H1 (cell line): ENCODE measurements around the gene EXD3. TPM values are rescaled to one million over a fixed set of nuclear protein-coding genes. Genes with fewer than 3 reads are reported as not detected.

Experiments
- BRCA1 ChIP-seq: IDR thresholded peaks from 2 replicates; pipeline ENCODE4 v1.6.1; 2012; ENCODE audit warnings: low read depth, low read length, improper control_type of control experiment
- CHD7 ChIP-seq: fragments of 300-600 bp; sonication (generic); IDR thresholded peaks from 2 replicates; pipeline ENCODE4 v1.7.1; 2012; ENCODE audit warnings: low read length, moderate library complexity, mild to moderate bottlenecking, inconsistent platforms; ENCODE audit not compliant: insufficient replicate concordance
- KDM5A ChIP-seq: fragments of 200-600 bp; IDR thresholded peaks from 2 replicates; pipeline ENCODE4 v1.7.1; 2012; ENCODE audit warnings: mild to moderate bottlenecking, low read length, inconsistent platforms, mixed read lengths
- POLR2AphosphoS5 ChIP-seq: IDR thresholded peaks from 2 replicates; pipeline ENCODE4 v1.6.1; 2011; ENCODE audit warnings: low read depth, low read length
- SIN3A ChIP-seq, 2 experiments: IDR thresholded peaks in 1 of 2; conservative IDR thresholded peaks in 1 of 2; 2 replicates each; pipeline ENCODE4 v1.6.1; 2011 to 2012; ENCODE audit warnings: low read length in 2 of 2, improper control_type of control experiment in 1 of 2, low read depth in 1 of 2, mild to moderate bottlenecking in 1 of 2
- SUZ12 ChIP-seq: fragments of 200-600 bp; sonication (generic); IDR thresholded peaks from 2 replicates; pipeline ENCODE4 v1.6.1; 2012; ENCODE audit warnings: mild to moderate bottlenecking, inconsistent platforms, low read length, moderate library complexity, mixed read lengths
- TAF7 ChIP-seq: optimal IDR thresholded peaks from 2 replicates; pipeline ENCODE3; 2011; ENCODE audit warnings: low read depth, mild to moderate bottlenecking, inconsistent platforms, low read length, moderate library complexity, borderline replicate concordance
- polyA plus RNA-seq, 7 experiments: library from polyadenylated mRNA; depleted of rRNA in 3 of 7; stranded (reverse) in 5 of 7; unstranded in 2 of 7; fragments of >200 nt in 5 of 7; fragments of 200-250 nt in 2 of 7; gene quantifications; 1 replicate in 5 of 7; 2 replicates in 1 of 7; 4 replicates in 1 of 7; pipeline versions ENCODE4 v1.2.1 to v1.2.3, GENCODE V29; 2011 to 2013; ENCODE audit warnings: missing spikeins in 2 of 7, mixed read lengths in 2 of 7
- total RNA-seq: library from RNA; stranded (reverse); fragmentation: NEBNext Ultra II Directional; extraction: Animal tissue kit (Norgen Biotek cat#: 25700); gene quantifications from 2 replicates; pipeline ENCODE4 v1.2.1, GENCODE V29; 2021

The EXD3 gene
- total and polyA plus RNA-seq, 2 of the 8 experiments (the other 6 are each of a cell fraction or from before 2014, with no cell fraction given) = 7.2 to 9.4 TPM

DNA sequence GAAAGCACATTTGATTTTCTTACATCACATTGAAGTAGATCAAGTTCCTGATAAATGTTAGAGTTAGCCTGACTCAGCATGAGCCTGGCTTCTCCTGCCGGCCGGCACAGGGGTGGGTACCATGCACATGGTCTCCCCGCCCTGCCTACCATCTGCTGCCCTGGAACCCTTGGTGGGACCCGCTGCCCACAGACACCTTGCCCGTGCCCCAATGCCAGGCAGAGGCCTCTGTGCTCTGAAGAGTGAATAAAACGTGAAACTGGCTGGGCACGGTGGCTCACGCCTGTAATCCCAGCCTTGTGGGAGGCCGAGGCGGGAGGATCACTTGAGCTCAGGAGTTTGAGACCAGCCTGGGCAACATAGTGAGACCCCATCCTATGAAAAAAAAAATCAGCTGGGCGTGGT is 17.3 kb downstream of the EXD3 start (continued):
- TF ChIP-seq CHD7 (no peak), TAF7 (no peak), POLR2AphosphoS5 (no peak), BRCA1 (no peak), SIN3A (conservative IDR thresholded peaks at IDR 0.05 in 1 of 2, IDR thresholded peaks at IDR 0.05 in 1 of 2; ENCODE audit: low read depth in 1 of 2, low read length in 2 of 2) (no peak), KDM5A (no peak), SUZ12 (no peak)
